Activated T-helper 1 cell treated with anti-CD3 and anti-CD28 coated beads, Interleukin-2, amount 50 U/mL, for 16 hours (primary cell): Measurements from ENCODE around the gene NKD1.
"Not testable (repeated sequence)": the region's sequence is repeated elsewhere in the genome, so short reads cannot be mapped to it uniquely, and the experiment has no call there.

Source experiments
- DNase-seq, 2 donors: peaks; one replicate each; pipeline ENCODE4 v3.0.0-alpha.2; 2020; ENCODE audit warnings: low read depth in 1 of 2, low spot score in 1 of 2

The NKD1 gene

GRCh38 chr16:50519602-50520001 is 28.6 kb upstream of the NKD1 start:
- DNase-seq, result no peak

- DNase-seq, result no peak
Measured at GRCh38 chr16:50520451-50521245, 27.5 kb upstream of the NKD1 start.

GRCh38 chr16:50521246-50521900 is 26.8 kb upstream of the NKD1 start:
- no peak for DNase-seq

DNA sequence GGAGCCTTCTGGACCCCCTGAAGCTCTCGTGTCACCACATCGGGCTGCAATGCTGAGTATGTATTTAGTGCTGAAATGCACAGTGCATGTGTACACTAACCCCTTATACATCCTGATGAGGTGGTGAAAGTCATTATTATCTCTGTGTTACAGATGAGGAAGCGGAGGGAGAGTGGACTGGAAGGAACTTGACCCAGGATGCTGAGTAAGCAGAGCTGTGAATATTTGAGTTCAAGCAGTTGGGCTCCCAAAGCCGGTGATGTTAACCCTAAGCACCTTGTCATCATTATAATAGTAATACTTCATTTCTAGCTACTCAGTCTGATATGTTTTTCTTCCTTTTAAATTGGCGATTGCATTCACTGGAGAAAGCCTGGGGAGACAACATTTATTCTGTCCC is 25.9 kb upstream of the NKD1 start:
- DNase-seq, result no peak

DNA sequence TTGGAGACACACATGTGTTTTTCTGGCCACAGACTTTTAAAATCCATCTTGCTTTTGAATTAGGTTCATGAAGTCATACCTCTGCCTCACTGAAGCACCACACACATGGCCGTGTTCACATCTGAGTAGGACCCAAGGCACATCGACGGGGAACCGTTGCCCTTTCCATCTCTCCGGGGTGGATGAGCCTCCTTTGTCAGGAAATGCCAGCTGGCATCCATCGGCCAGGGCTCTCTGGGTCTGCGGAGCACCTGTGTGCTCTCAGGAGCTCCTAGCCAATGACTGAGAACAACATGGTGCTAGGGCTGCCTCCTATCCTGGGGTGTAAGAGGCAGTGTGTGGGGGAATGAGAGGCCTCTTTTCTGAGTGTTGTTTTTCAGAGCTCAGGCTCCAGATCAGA is 24.5 kb upstream of the NKD1 start:
- no peak for DNase-seq

DNA sequence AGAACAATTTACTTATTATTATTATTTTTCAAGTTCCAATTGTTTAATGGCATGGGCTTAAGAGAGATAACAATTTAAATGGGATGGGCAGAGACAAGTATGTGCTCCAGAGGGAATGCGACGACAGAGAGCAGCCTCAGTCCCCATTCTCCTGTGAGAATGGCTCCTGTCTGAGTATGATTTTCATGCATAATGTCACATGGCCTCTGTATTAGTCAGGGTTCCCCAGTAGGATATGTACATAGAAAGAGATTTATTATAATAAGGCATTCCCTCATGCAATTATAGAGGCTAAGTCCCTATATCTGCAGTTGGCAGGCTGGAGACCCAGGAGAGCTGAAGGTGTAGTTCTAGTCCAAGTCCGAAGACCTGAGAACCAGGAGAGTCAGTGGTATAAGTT is 22.9 kb upstream of the NKD1 start:
- no peak for DNase-seq

GRCh38 chr16:50525716-50526115 is 22.5 kb upstream of the NKD1 start:
- DNase-seq, result no peak

- DNase-seq, result no peak
Measured at GRCh38 chr16:50526249-50526648, 21.9 kb upstream of the NKD1 start.

- no peak for DNase-seq
Measured at GRCh38 chr16:50526796-50527195, 21.4 kb upstream of the NKD1 start.

DNA sequence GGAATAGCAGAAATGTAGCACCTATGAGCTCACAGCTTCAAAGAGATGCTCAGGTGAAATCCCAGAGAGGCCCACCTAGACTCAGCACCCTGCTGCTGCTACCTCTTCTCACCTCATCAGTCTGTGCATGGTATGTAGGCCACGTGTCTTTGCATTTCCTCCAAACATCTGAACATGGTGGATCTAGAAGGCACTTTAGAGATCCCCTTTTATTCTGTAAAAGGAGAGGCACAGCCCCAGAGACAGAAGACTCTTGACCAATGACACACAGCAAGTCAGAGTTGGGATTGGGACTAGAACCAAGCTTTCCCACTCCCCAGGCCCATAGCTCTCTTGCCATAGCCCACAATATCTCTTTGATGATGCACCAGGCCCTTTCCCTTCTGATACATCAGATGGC is 19.4 kb upstream of the NKD1 start:
- no peak for DNase-seq

DNA sequence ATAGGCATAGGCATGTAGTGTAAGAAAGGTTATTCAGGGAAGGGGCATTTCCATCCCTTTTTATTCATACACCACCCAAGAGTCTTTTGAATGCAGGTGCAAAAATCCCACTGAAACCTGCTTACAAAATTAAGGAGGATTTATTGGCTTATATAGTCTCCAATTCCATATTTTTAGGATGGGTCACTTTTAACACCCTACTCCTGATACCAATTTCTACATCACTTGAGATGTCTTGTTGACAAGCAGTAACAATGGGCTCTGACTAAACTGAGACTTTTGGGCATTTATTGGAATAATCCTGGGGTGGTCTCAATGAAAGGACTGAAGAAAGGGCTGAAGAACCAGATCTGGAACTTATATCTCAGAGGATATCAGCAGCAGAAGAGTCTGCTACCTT is 18.9 kb upstream of the NKD1 start:
- DNase-seq, result no peak

- DNase-seq, result no peak
Measured at GRCh38 chr16:50530277-50531236, 17.6 kb upstream of the NKD1 start.

GRCh38 chr16:50531359-50531758 is 16.8 kb upstream of the NKD1 start:
- no peak for DNase-seq

- no peak for DNase-seq
Measured at GRCh38 chr16:50531901-50532300, 16.3 kb upstream of the NKD1 start.

DNA sequence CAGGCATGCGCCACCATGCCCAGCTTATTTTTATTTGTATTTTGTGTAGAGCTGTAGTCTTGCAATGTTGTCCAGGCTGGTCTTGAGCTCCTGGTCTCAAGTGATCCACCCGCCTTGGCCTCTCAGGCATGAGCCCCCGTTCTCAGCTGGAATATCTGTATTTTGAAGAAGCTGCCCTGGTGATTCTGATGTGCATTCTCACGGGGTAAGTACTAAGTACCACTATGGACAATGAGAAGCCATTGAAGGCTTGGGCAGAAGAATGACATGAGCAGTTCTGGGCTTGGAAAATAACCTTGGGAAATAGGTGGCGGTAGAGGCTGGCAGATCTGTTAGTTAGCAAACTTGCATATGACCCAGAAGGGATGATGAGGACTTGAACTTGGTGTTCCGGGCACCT is 15.6 kb upstream of the NKD1 start:
- no peak for DNase-seq

- DNase-seq, result no peak
Measured at GRCh38 chr16:50533317-50533716, 14.9 kb upstream of the NKD1 start.

DNA sequence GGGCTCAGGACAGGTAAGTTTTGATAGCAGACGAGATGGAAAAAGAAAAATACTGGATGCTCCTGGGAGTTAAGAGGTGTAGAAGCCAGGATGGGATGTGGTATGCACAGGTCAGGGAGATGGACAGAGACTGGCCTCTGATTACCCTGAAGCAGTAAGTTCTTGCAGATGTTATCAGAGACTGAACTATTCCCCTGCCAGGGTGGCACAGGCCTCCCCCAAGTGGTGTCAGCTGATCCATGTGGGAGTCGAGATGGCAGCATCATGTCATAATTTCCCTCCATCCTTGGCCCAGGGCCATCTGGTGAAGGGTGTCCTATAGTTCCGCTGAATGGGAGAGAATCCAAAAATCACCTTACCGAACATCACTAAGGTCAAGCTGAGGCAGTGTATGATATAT is 14.1 kb upstream of the NKD1 start:
- DNase-seq, result no peak

- no peak for DNase-seq
Measured at GRCh38 chr16:50534556-50534955, 13.6 kb upstream of the NKD1 start.

DNA sequence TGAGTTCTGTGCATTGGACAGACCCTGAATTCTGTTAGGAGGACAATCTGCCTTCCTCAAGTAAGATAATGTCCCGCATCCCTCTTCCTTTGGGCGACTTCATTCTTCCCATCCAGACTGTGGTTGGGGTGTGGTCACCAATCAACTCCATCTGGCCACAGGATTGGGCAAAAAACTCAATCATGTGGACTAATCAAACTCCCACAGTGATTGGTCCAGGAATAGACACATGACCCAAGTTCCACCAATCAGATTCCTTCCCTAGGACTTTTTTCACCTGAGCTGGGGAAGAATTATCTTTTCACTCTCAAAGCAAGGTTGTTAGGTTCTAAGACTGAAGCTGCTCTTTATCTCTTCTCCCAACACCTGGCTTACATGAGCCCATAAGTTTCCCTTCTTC is 13.2 kb upstream of the NKD1 start:
- no peak for DNase-seq

DNA sequence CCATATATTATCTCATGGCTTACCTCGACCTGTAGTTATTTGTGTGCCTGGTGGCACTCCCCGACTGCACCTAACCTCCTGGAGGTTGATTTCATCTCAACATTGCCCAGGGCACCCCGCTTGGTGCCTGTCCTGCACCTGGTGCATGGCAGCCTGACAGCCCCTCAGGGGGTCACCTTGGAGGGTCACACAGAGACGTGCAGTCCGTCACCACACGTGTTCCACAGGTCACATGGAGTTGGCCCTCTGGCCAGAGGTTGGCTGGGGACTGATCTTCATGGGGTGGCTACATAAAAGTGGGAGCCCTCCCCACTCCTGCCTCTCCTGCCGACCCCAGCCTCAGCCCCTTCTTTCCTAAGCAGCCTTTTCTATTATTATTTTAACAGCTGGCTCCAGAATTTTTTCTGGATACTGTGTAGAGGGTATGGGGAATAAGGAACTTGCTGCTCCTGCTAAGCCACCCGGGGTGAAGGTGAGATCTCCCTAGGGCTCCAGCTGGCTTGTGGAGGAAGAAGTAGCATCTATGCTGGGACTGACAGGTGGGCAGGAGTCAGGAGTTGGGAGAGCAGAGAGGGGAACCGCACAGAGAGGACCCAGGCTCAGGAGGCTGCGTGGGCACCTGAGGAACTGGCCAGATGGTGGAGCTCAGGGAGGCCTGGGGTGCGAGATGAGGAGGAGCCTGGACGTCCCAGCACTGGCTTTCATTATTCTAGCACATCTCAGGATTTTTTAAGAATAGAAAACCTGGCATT is 12.5 kb upstream of the NKD1 start:
- no peak for DNase-seq

DNA sequence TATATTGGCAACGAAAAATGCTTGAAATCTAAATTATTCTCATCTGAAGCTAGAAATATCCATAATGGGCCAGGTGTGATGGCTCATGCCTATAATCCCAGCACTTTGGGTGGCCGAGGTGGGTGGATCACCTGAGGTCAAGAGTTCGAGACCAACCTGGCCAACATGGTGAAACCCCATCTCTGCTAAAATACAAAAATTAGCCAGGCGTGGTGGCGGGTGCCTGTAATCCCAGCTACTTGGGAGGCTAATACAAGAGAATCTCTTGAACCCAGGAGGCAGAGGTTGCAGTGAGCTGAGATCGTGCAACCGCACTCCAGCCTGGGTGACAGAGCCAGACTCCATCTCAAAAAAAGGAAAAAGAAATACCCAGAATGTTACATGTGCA is 11.9 kb upstream of the NKD1 start:
- not testable (repeated sequence) for DNase-seq
